ENCODE results near the gene KAT7.

Gene KAT7

GRCh38 chr17:49850218-49850610 lies 61.7 kb downstream of the KAT7 start:
- DNase-seq: no peak

GRCh38 chr17:49850772-49851386 lies 62.4 kb downstream of the KAT7 start:
- no peak for DNase-seq
- TF ChIP-seq GATA1 (IDR thresholded peaks at IDR 0.05; ENCODE audit: low read depth, low read length) (no peak), POLR2A (IDR thresholded peaks at IDR 0.05; ENCODE audit: low read length) (no peak)

More at GRCh38 chr17:49850218-49850610, 61.7 kb downstream of the KAT7 start:
- no peak for TF ChIP-seq GATA1 (IDR thresholded peaks at IDR 0.05; ENCODE audit: low read depth, low read length)

- peak; percentile 51 to 60 for DNase-seq
- TF ChIP-seq GATA1 (IDR thresholded peaks at IDR 0.05; ENCODE audit: low read depth, low read length): no peak
- TF ChIP-seq POLR2A (IDR thresholded peaks at IDR 0.05; ENCODE audit: low read length): no peak
Observed at GRCh38 chr17:49851387-49852291, 63.2 kb downstream of the KAT7 start.

- TF ChIP-seq GATA1 (IDR thresholded peaks at IDR 0.05; ENCODE audit: low read depth, low read length) (no peak), POLR2A (IDR thresholded peaks at IDR 0.05; ENCODE audit: low read length) (no peak)
Observed at GRCh38 chr17:49853470-49854015, 65.1 kb downstream of the KAT7 start.

GRCh38 chr17:49854126-49854525 lies 65.6 kb downstream of the KAT7 start:
- TF ChIP-seq GATA1 (IDR thresholded peaks at IDR 0.05; ENCODE audit: low read depth, low read length) (no peak), POLR2A (IDR thresholded peaks at IDR 0.05; ENCODE audit: low read length) (no peak)

More at GRCh38 chr17:49853470-49854015, 65.1 kb downstream of the KAT7 start:
- DNase-seq: no peak

GRCh38 chr17:49858796-49859195 lies 70.3 kb downstream of the KAT7 start:
- DNase-seq: no peak
- TF ChIP-seq POLR2A (IDR thresholded peaks at IDR 0.05; ENCODE audit: low read length) (no peak), GATA1 (IDR thresholded peaks at IDR 0.05; ENCODE audit: low read depth, low read length) (no peak)

More at GRCh38 chr17:49854126-49854525, 65.6 kb downstream of the KAT7 start:
- DNase-seq: no peak

GRCh38 chr17:49859991-49860953 lies 71.8 kb downstream of the KAT7 start:
- TF ChIP-seq GATA1 (IDR thresholded peaks at IDR 0.05; ENCODE audit: low read depth, low read length) (no peak), POLR2A (IDR thresholded peaks at IDR 0.05; ENCODE audit: low read length) (no peak)
- DNase-seq: no peak

GRCh38 chr17:49861150-49861884 lies 72.8 kb downstream of the KAT7 start:
- no peak for TF ChIP-seq GATA1 (IDR thresholded peaks at IDR 0.05; ENCODE audit: low read depth, low read length)
- no peak for TF ChIP-seq POLR2A (IDR thresholded peaks at IDR 0.05; ENCODE audit: low read length)

GRCh38 chr17:49862781-49863331 lies 74.4 kb downstream of the KAT7 start:
- no peak for DNase-seq

More at GRCh38 chr17:49861150-49861884, 72.8 kb downstream of the KAT7 start:
- DNase-seq: peak; percentile 47 to 72

GRCh38 chr17:49866019-49866380 lies 77.5 kb downstream of the KAT7 start:
- DNase-seq: no peak
- TF ChIP-seq POLR2A (IDR thresholded peaks at IDR 0.05; ENCODE audit: low read length) (no peak), GATA1 (IDR thresholded peaks at IDR 0.05; ENCODE audit: low read depth, low read length) (no peak)

More at GRCh38 chr17:49862781-49863331, 74.4 kb downstream of the KAT7 start:
- no peak for TF ChIP-seq POLR2A (IDR thresholded peaks at IDR 0.05; ENCODE audit: low read length)
- TF ChIP-seq GATA1 (IDR thresholded peaks at IDR 0.05; ENCODE audit: low read depth, low read length): no peak

GRCh38 chr17:49866882-49867413 lies 78.5 kb downstream of the KAT7 start:
- TF ChIP-seq POLR2A (IDR thresholded peaks at IDR 0.05; ENCODE audit: low read length): no peak
- TF ChIP-seq GATA1 (IDR thresholded peaks at IDR 0.05; ENCODE audit: low read depth, low read length): no peak

GRCh38 chr17:49869038-49869374 lies 80.5 kb downstream of the KAT7 start:
- no peak for TF ChIP-seq GATA1 (IDR thresholded peaks at IDR 0.05; ENCODE audit: low read depth, low read length)
- no peak for TF ChIP-seq POLR2A (IDR thresholded peaks at IDR 0.05; ENCODE audit: low read length)
- no peak for DNase-seq

More at GRCh38 chr17:49866882-49867413, 78.5 kb downstream of the KAT7 start:
- DNase-seq: no peak

Data from erythroblast (primary cell).